HG03135 (cell line): ENCODE measurements around the gene SLC35F1.

Experiments
- ATAC-seq: cut with Tn5 transposase; IDR thresholded peaks from one replicate; pipeline ENCODE4 v1.9.1; 2021; ENCODE audit warnings: mild to moderate bottlenecking, moderate library complexity; ENCODE audit not compliant: unreplicated experiment

SLC35F1 gene

GRCh38 chr6:118103381-118104146 lies 196.5 kb downstream of the SLC35F1 start:
- no peak for ATAC-seq

- ATAC-seq = no peak
These were observed 215.2 kb downstream of the SLC35F1 start for GRCh38 chr6:118122161-118122725.

- ATAC-seq = no peak
These were observed 215.7 kb downstream of the SLC35F1 start for GRCh38 chr6:118122801-118123200.

GRCh38 chr6:118123503-118124037 lies 216.5 kb downstream of the SLC35F1 start:
- no peak for ATAC-seq

- ATAC-seq = no peak
These were observed 217.8 kb downstream of the SLC35F1 start for GRCh38 chr6:118124851-118125250.

GRCh38 chr6:118128755-118129154 lies 221.7 kb downstream of the SLC35F1 start:
- no peak for ATAC-seq

GRCh38 chr6:118134206-118134605 lies 227.1 kb downstream of the SLC35F1 start:
- ATAC-seq = no peak

GRCh38 chr6:118134736-118135135 lies 227.7 kb downstream of the SLC35F1 start:
- ATAC-seq = no peak

GRCh38 chr6:118135371-118135770 lies 228.3 kb downstream of the SLC35F1 start:
- no peak for ATAC-seq

GRCh38 chr6:118141211-118141610 lies 234.1 kb downstream of the SLC35F1 start:
- no peak for ATAC-seq

GRCh38 chr6:118146584-118146983 lies 239.5 kb downstream of the SLC35F1 start:
- no peak for ATAC-seq

GRCh38 chr6:118147511-118147910 lies 240.4 kb downstream of the SLC35F1 start:
- ATAC-seq = no peak

- ATAC-seq = no peak
These were observed 241.5 kb downstream of the SLC35F1 start for GRCh38 chr6:118148561-118148960.

- no peak for ATAC-seq
These were observed 245.5 kb downstream of the SLC35F1 start for GRCh38 chr6:118152524-118152923.

- ATAC-seq = no peak
These were observed 254.3 kb downstream of the SLC35F1 start for GRCh38 chr6:118161343-118161742.

GRCh38 chr6:118163542-118163941 lies 256.5 kb downstream of the SLC35F1 start:
- ATAC-seq = no peak

- ATAC-seq = no peak
These were observed 258.4 kb downstream of the SLC35F1 start for GRCh38 chr6:118165500-118165899.

GRCh38 chr6:118168421-118168820 lies 261.4 kb downstream of the SLC35F1 start:
- ATAC-seq = no peak

- ATAC-seq = no peak
These were observed 264.8 kb downstream of the SLC35F1 start for GRCh38 chr6:118171852-118172251.

- no peak for ATAC-seq
These were observed 267.0 kb downstream of the SLC35F1 start for GRCh38 chr6:118174071-118174470.

- no peak for ATAC-seq
These were observed 270.7 kb downstream of the SLC35F1 start for GRCh38 chr6:118177720-118178119.

- ATAC-seq = no peak
These were observed 272.0 kb downstream of the SLC35F1 start for GRCh38 chr6:118179048-118179447.
